Liver (tissue), 9 donors: ENCODE data around the gene IL11RA. TPM values are rescaled to one million over a fixed set of nuclear protein-coding genes. Genes with fewer than 3 reads are reported as not detected.

Experiments
- DNase-seq: peaks from one replicate; pipeline ENCODE4 v3.0.0-alpha.2; 2017; ENCODE audit warnings: low spot score
- H3K27ac ChIP-seq, 2 donors: one replicate each; pipeline ENCODE4 v1.7.0; 2013; ENCODE audit warnings: inconsistent platforms in 2 of 2, low read length in 2 of 2, control low read depth in 1 of 2, low read depth in 1 of 2, mild to moderate bottlenecking in 1 of 2
- H3K27me3 ChIP-seq, 4 donors: one replicate each; pipeline versions ENCODE4 v1.6.1 to v1.7.0; 2013; ENCODE audit warnings: low read length in 3 of 4, inconsistent platforms in 1 of 4, mild to moderate bottlenecking in 1 of 4, moderate library complexity in 1 of 4; ENCODE audit not compliant: control insufficient read depth in 4 of 4, insufficient read depth in 4 of 4
- H3K36me3 ChIP-seq, 4 donors: one replicate each; pipeline versions ENCODE4 v1.6.1 to v1.7.0; 2013; ENCODE audit warnings: low read length in 3 of 4, mild to moderate bottlenecking in 3 of 4, low read depth in 1 of 4, moderate library complexity in 1 of 4; ENCODE audit not compliant: control insufficient read depth in 4 of 4, insufficient read depth in 3 of 4
- H3K4me1 ChIP-seq, 4 donors: one replicate each; pipeline versions ENCODE4 v1.6.1 to v1.7.0; 2013; ENCODE audit warnings: low read length in 3 of 4, mild to moderate bottlenecking in 3 of 4, moderate library complexity in 1 of 4; ENCODE audit not compliant: control insufficient read depth in 4 of 4, insufficient read depth in 4 of 4
- H3K4me3 ChIP-seq, 3 donors: one replicate each; pipeline versions ENCODE4 v1.6.1 to v1.7.0; 2013; ENCODE audit warnings: low read length in 3 of 3, control low read depth in 1 of 3, low read depth in 1 of 3, mild to moderate bottlenecking in 1 of 3
- H3K9ac ChIP-seq, 2 donors: one replicate each; pipeline ENCODE4 v1.7.0; 2013; ENCODE audit warnings: low read length in 2 of 2, mild to moderate bottlenecking in 2 of 2, moderate library complexity in 2 of 2, control low read depth in 1 of 2, low read depth in 1 of 2
- H3K9me3 ChIP-seq, 4 donors: one replicate each; pipeline versions ENCODE4 v1.6.1 to v1.7.0; 2013; ENCODE audit warnings: low read length in 3 of 4; ENCODE audit not compliant: control insufficient read depth in 4 of 4
- EGR1 ChIP-seq, 2 donors: IDR thresholded peaks; 2 replicates each; pipeline ENCODE4 v1.6.1; 2016 to 2018; ENCODE audit warnings: antibody characterized with exemption in 2 of 2, low read depth in 2 of 2
- FOXA1 ChIP-seq: IDR thresholded peaks from 2 replicates; pipeline ENCODE4 v1.6.1; 2016; ENCODE audit warnings: antibody characterized with exemption
- FOXA2 ChIP-seq: IDR thresholded peaks from 2 replicates; pipeline ENCODE4 v1.6.1; 2016; ENCODE audit warnings: antibody characterized with exemption
- GABPA ChIP-seq, 2 donors: IDR thresholded peaks in 1 of 2; conservative IDR thresholded peaks in 1 of 2; 2 replicates each; pipeline ENCODE4 v1.6.1; 2016; ENCODE audit warnings: antibody characterized with exemption in 2 of 2, mild to moderate bottlenecking in 1 of 2, moderate library complexity in 1 of 2
- HNF4A ChIP-seq, 2 donors: conservative IDR thresholded peaks; 2 replicates each; pipeline ENCODE4 v1.6.1; 2016; ENCODE audit warnings: antibody characterized with exemption in 2 of 2, mild to moderate bottlenecking in 2 of 2
- HNF4G ChIP-seq: IDR thresholded peaks from 2 replicates; pipeline ENCODE4 v1.6.1; 2016; ENCODE audit warnings: antibody characterized with exemption
- JUND ChIP-seq, 2 donors: IDR thresholded peaks; 2 replicates each; pipeline ENCODE4 v1.6.1; 2016; ENCODE audit warnings: antibody characterized with exemption in 2 of 2
- NR2F2 ChIP-seq: IDR thresholded peaks from 2 replicates; pipeline ENCODE4 v1.6.1; 2016; ENCODE audit warnings: antibody characterized with exemption
- RAD21 ChIP-seq, 2 donors: IDR thresholded peaks; 2 replicates each; pipeline ENCODE4 v1.6.1; 2016; ENCODE audit warnings: antibody characterized with exemption in 2 of 2, mild to moderate bottlenecking in 2 of 2
- RXRA ChIP-seq, 2 donors: IDR thresholded peaks; 2 replicates each; pipeline ENCODE4 v1.6.1; 2017 to 2018; ENCODE audit warnings: antibody characterized with exemption in 2 of 2, mild to moderate bottlenecking in 1 of 2
- SP1 ChIP-seq: IDR thresholded peaks from 2 replicates; pipeline ENCODE4 v1.6.1; 2018; ENCODE audit warnings: antibody characterized with exemption, mild to moderate bottlenecking
- TAF1 ChIP-seq: conservative IDR thresholded peaks from 2 replicates; pipeline ENCODE4 v1.6.1; 2016; ENCODE audit warnings: antibody characterized with exemption, mild to moderate bottlenecking
- YY1 ChIP-seq: IDR thresholded peaks from 2 replicates; pipeline ENCODE4 v1.6.1; 2016; ENCODE audit warnings: antibody characterized with exemption, mild to moderate bottlenecking
- polyA plus RNA-seq, 2 donors: library from polyadenylated mRNA; stranded (reverse) in 1 of 2; unstranded in 1 of 2; fragments of 200-250 nt in 1 of 2; fragments of >200 nt in 1 of 2; fragmentation: Nextera tagmentation in 1 of 2; extraction: Ambion mirVana in 1 of 2; gene quantifications; one replicate each; pipeline versions ENCODE4 v1.2.1 to v1.2.3, GENCODE V29; 2013 to 2015
- total RNA-seq, 2 donors: library from RNA; depleted of rRNA; stranded (reverse); fragments of >200 nt; gene quantifications; one replicate each; pipeline ENCODE4 v1.2.3, GENCODE V29; 2014
- TF ChIP-seq, protein P1 (sequence below): IDR thresholded peaks from 2 replicates; pipeline ENCODE4 v1.6.1; 2016; ENCODE audit warnings: antibody characterized with exemption
- TF ChIP-seq, protein P2 (sequence below): IDR thresholded peaks from 2 replicates; pipeline ENCODE4 v1.6.1; 2016; ENCODE audit warnings: antibody characterized with exemption, mild to moderate bottlenecking
- TF ChIP-seq, protein P3 (sequence below): IDR thresholded peaks from 2 replicates; pipeline ENCODE4 v1.6.1; 2016; ENCODE audit warnings: antibody characterized with exemption
- TF ChIP-seq, protein P4 (sequence below): IDR thresholded peaks from 2 replicates; pipeline ENCODE4 v1.6.1; 2016; ENCODE audit warnings: antibody characterized with exemption
- TF ChIP-seq, protein P5 (sequence below): fragments of 150-350 bp; IDR thresholded peaks from 2 replicates; pipeline ENCODE4 v1.5.1; 2017; ENCODE audit warnings: improper control_type of control experiment, low read depth, low read length; ENCODE audit not compliant: missing input control
- donor health status: healthy.
- donor health status: healthy.
- donor health status: healthy.
- donor health status: healthy.
- donor health status: healthy.

The IL11RA gene
- total and polyA plus RNA-seq, 4 donors: 10.0 to 35.3 (median 14.7) TPM

DNA sequence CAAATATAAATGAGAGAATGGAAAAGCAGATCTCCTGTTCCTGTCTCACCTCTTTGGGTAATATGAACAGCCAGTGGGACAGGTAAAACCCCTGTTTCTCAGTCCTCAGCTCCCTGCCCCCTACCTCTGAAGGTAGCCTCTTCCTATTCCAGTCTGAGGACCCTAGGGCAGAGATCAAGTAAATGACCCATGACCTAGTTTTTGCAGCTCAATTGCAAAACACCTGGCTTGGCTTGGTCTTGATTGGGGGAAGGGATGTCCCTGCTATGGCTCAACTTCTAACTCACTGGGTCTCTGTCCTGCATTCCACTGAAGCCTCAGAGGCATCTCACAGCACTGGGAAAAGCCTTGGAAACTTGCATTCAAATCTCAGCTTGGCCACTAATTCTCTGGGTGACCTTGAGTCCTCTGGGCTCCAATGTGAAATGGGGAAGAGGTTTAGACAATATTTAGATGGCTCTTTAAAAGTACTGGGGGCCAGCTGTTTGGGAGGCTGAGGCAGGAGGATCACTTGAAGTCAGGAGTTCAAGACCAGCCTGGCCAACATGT, 7.1 kb upstream of the IL11RA start:
- DNase-seq: no peak
- H3K36me3 ChIP-seq: peaks cover 0 to 15% (median 10%) of the 10 kb centered on the region in 4 donors
- peak overlapping the region in 1 of 2 donors; percentile 30 for H3K9ac ChIP-seq
- no peaks in the 10 kb centered on the region for H3K27me3 ChIP-seq
- peak overlapping the region; percentile 65 to 94 for H3K27ac ChIP-seq
- no peaks in the 10 kb centered on the region for H3K9me3 ChIP-seq
- H3K4me1 ChIP-seq: peaks cover 20 to 67% (median 57%) of the 10 kb centered on the region in 4 donors
- TF ChIP-seq, protein P1, sequence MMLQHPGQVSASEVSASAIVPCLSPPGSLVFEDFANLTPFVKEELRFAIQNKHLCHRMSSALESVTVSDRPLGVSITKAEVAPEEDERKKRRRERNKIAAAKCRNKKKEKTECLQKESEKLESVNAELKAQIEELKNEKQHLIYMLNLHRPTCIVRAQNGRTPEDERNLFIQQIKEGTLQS: no peak
- TF ChIP-seq RAD21 (IDR thresholded peaks at IDR 0.05) (peak; percentile 31 to 33), NR2F2 (peak; percentile 88), SP1 (peak; percentile 100), YY1 (peak; percentile 55), EGR1 (IDR thresholded peaks at IDR 0.05; ENCODE audit: low read depth in 2 of 2) (peak in 1 of 2 donors; percentile 76), GABPA (IDR thresholded peaks at IDR 0.05 in 1 of 2, conservative IDR thresholded peaks at IDR 0.05 in 1 of 2) (peak in 1 of 2 donors; percentile 62), HNF4A (conservative IDR thresholded peaks at IDR 0.05) (peak; percentile 100), JUND (IDR thresholded peaks at IDR 0.05) (peak; percentile 56 to 95), FOXA2 (peak; percentile 58), HNF4G (peak; percentile 99), RXRA (IDR thresholded peaks at IDR 0.05) (peak; percentile 99), TAF1 (no peak), FOXA1 (peak; percentile 20)
- TF ChIP-seq, protein P2, sequence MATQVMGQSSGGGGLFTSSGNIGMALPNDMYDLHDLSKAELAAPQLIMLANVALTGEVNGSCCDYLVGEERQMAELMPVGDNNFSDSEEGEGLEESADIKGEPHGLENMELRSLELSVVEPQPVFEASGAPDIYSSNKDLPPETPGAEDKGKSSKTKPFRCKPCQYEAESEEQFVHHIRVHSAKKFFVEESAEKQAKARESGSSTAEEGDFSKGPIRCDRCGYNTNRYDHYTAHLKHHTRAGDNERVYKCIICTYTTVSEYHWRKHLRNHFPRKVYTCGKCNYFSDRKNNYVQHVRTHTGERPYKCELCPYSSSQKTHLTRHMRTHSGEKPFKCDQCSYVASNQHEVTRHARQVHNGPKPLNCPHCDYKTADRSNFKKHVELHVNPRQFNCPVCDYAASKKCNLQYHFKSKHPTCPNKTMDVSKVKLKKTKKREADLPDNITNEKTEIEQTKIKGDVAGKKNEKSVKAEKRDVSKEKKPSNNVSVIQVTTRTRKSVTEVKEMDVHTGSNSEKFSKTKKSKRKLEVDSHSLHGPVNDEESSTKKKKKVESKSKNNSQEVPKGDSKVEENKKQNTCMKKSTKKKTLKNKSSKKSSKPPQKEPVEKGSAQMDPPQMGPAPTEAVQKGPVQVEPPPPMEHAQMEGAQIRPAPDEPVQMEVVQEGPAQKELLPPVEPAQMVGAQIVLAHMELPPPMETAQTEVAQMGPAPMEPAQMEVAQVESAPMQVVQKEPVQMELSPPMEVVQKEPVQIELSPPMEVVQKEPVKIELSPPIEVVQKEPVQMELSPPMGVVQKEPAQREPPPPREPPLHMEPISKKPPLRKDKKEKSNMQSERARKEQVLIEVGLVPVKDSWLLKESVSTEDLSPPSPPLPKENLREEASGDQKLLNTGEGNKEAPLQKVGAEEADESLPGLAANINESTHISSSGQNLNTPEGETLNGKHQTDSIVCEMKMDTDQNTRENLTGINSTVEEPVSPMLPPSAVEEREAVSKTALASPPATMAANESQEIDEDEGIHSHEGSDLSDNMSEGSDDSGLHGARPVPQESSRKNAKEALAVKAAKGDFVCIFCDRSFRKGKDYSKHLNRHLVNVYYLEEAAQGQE: peak; percentile 88
- TF ChIP-seq, protein P3, sequence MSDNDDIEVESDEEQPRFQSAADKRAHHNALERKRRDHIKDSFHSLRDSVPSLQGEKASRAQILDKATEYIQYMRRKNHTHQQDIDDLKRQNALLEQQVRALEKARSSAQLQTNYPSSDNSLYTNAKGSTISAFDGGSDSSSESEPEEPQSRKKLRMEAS: peak; percentile 74
- TF ChIP-seq, protein P4, sequence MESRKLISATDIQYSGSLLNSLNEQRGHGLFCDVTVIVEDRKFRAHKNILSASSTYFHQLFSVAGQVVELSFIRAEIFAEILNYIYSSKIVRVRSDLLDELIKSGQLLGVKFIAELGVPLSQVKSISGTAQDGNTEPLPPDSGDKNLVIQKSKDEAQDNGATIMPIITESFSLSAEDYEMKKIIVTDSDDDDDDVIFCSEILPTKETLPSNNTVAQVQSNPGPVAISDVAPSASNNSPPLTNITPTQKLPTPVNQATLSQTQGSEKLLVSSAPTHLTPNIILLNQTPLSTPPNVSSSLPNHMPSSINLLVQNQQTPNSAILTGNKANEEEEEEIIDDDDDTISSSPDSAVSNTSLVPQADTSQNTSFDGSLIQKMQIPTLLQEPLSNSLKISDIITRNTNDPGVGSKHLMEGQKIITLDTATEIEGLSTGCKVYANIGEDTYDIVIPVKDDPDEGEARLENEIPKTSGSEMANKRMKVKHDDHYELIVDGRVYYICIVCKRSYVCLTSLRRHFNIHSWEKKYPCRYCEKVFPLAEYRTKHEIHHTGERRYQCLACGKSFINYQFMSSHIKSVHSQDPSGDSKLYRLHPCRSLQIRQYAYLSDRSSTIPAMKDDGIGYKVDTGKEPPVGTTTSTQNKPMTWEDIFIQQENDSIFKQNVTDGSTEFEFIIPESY: peak; percentile 67
- TF ChIP-seq, protein P5, sequence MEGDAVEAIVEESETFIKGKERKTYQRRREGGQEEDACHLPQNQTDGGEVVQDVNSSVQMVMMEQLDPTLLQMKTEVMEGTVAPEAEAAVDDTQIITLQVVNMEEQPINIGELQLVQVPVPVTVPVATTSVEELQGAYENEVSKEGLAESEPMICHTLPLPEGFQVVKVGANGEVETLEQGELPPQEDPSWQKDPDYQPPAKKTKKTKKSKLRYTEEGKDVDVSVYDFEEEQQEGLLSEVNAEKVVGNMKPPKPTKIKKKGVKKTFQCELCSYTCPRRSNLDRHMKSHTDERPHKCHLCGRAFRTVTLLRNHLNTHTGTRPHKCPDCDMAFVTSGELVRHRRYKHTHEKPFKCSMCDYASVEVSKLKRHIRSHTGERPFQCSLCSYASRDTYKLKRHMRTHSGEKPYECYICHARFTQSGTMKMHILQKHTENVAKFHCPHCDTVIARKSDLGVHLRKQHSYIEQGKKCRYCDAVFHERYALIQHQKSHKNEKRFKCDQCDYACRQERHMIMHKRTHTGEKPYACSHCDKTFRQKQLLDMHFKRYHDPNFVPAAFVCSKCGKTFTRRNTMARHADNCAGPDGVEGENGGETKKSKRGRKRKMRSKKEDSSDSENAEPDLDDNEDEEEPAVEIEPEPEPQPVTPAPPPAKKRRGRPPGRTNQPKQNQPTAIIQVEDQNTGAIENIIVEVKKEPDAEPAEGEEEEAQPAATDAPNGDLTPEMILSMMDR: no peak
- no peak overlapping the region for H3K4me3 ChIP-seq
